Naive thymus-derived CD4-positive, alpha-beta T cell (primary cell): ENCODE results near the gene BRCA2. TPM values are rescaled to one million over a fixed set of nuclear protein-coding genes. Genes with fewer than 3 reads are reported as not detected.
"Not testable (repeated sequence)": the region's sequence is repeated elsewhere in the genome, so short reads cannot be mapped to it uniquely, and the experiment has no call there.

ENCODE experiments used
- ATAC-seq: fragments of 150-1000 bp; cut with Tn5 transposase; 2 replicates; pipeline ENCODE4 v1.10.0; 2021; ENCODE audit warnings: mild to moderate bottlenecking, moderate library complexity
- CTCF ChIA-PET: fragments of 350-600 bp; sonication (Branson Sonifier 250); formaldehyde crosslinking; loops from one replicate; lab custom pipeline; 2021; ENCODE audit warnings: antibody characterized with exemption; lab: Charles Lee
- POLR2A ChIA-PET: fragments of 350-600 bp; sonication (Branson Sonifier 250); formaldehyde crosslinking; loops from one replicate; lab custom pipeline; 2021; ENCODE audit warnings: antibody characterized with exemption, inconsistent platforms; lab: Charles Lee
- DNase-seq, 9 donors: peaks; one replicate each; pipeline versions ENCODE4 v3.0.0 to v3.0.0-alpha.2; 2020 to 2022; ENCODE audit warnings: mixed read lengths in 1 of 9
- H3K27ac ChIP-seq: one replicate; pipeline ENCODE4 v1.7.0; 2013; ENCODE audit warnings: mild to moderate bottlenecking, low read depth, low read length, moderate library complexity
- H3K27me3 ChIP-seq, 2 donors: one replicate each; pipeline ENCODE4 v1.7.0; 2013; ENCODE audit warnings: low read length in 2 of 2, mild to moderate bottlenecking in 2 of 2, moderate library complexity in 2 of 2; ENCODE audit not compliant: control insufficient read depth in 2 of 2, insufficient read depth in 2 of 2
- H3K36me3 ChIP-seq, 3 experiments: 1 replicate in 2 of 3; 2 replicates in 1 of 3; pipeline ENCODE4 v1.7.0; 2013; ENCODE audit warnings: low read length in 3 of 3, mild to moderate bottlenecking in 3 of 3, moderate library complexity in 1 of 3; ENCODE audit not compliant: insufficient read depth in 3 of 3, control insufficient read depth in 2 of 3
- H3K4me1 ChIP-seq, 2 donors: one replicate each; pipeline ENCODE4 v1.7.0; 2013; ENCODE audit warnings: low read length in 2 of 2, mild to moderate bottlenecking in 2 of 2, moderate library complexity in 1 of 2; ENCODE audit not compliant: control insufficient read depth in 2 of 2, insufficient read depth in 2 of 2
- H3K4me3 ChIP-seq: 2 replicates; pipeline ENCODE4 v1.7.0; 2013; ENCODE audit warnings: mild to moderate bottlenecking, low read length
- H3K9me3 ChIP-seq, 3 experiments: 1 replicate in 2 of 3; 2 replicates in 1 of 3; pipeline ENCODE4 v1.7.0; 2013; ENCODE audit warnings: low read length in 3 of 3; ENCODE audit not compliant: control insufficient read depth in 2 of 3
- H3K27ac Mint-ChIP-seq, 9 donors: one replicate each; pipeline ENCODE4 v1.8.0; 2020 to 2022; ENCODE audit warnings: mixed read lengths in 9 of 9, mild to moderate bottlenecking in 8 of 9, moderate library complexity in 5 of 9, inconsistent platforms in 2 of 9
- H3K27me3 Mint-ChIP-seq, 5 donors: one replicate each; pipeline ENCODE4 v1.8.0; 2021 to 2022; ENCODE audit warnings: mixed read lengths in 5 of 5, mild to moderate bottlenecking in 1 of 5
- H3K36me3 Mint-ChIP-seq, 5 donors: one replicate each; pipeline ENCODE4 v1.8.0; 2020 to 2022; ENCODE audit warnings: mixed read lengths in 5 of 5, mild to moderate bottlenecking in 3 of 5, inconsistent platforms in 1 of 5
- H3K4me1 Mint-ChIP-seq, 7 donors: one replicate each; pipeline ENCODE4 v1.8.0; 2020 to 2022; ENCODE audit warnings: mixed read lengths in 7 of 7, mild to moderate bottlenecking in 3 of 7, inconsistent platforms in 1 of 7
- H3K4me3 Mint-ChIP-seq, 10 donors: one replicate each; pipeline ENCODE4 v1.8.0; 2020 to 2022; ENCODE audit warnings: mild to moderate bottlenecking in 10 of 10, mixed read lengths in 10 of 10, moderate library complexity in 6 of 10, inconsistent platforms in 2 of 10
- H3K9me3 Mint-ChIP-seq, 11 donors: one replicate each; pipeline ENCODE4 v1.8.0; 2020 to 2022; ENCODE audit warnings: mixed read lengths in 11 of 11, mild to moderate bottlenecking in 4 of 11, inconsistent platforms in 1 of 11, moderate library complexity in 1 of 11
- intact Hi-C, 2 donors: fragments of 100-400 bp; cut with micrococcal nuclease; formaldehyde crosslinking; loops; one replicate each; pipeline ENCODE4 v1.15.1; 2023
- polyA plus RNA-seq, 2 donors: library from polyadenylated mRNA; unstranded; fragments of 300-500 nt; fragmentation: Illumina TruSeq; gene quantifications; one replicate each; pipeline ENCODE4 v1.2.3, GENCODE V29; 2021
- total RNA-seq, 6 experiments: library from RNA in 5 of 6; stranded (reverse) in 5 of 6; gene quantifications; 1 replicate in 5 of 6; 2 replicates in 1 of 6; pipeline ENCODE4 v1.2.3 and lab custom pipeline; 2021 to 2026

Gene BRCA2
- total and polyA plus RNA-seq, 7 experiments from 2014 or later, result 1.1 to 19.9 (median 3.3) TPM

GRCh38 chr13:32340914-32341313 is 25.6 kb downstream of the BRCA2 start:
- peaks cover 0 to 46% (median 9%) of the 10 kb centered on the region in 11 donors for H3K9me3 Mint-ChIP-seq
- H3K27me3 Mint-ChIP-seq, result no peaks in the 10 kb centered on the region
- peaks cover 0 to 41% (median 23%) of the 10 kb centered on the region in 5 donors for H3K36me3 Mint-ChIP-seq
- ATAC-seq (no peak), DNase-seq (no peak)
- H3K4me1 Mint-ChIP-seq, result no peaks in the 10 kb centered on the region
- H3K4me3 Mint-ChIP-seq, result no peak overlapping the region
- Histone ChIP-seq H3K27ac (no peak overlapping the region), H3K36me3 (no peaks in the 10 kb centered on the region), H3K9me3 (no peaks in the 10 kb centered on the region), H3K27me3 (no peaks in the 10 kb centered on the region), H3K4me1 (no peaks in the 10 kb centered on the region), H3K4me3 (no peak overlapping the region)
- CTCF ChIA-PET, result no interaction called here
- intact Hi-C loops, result no loop called here
- H3K27ac Mint-ChIP-seq, result no peak overlapping the region
- POLR2A ChIA-PET, result no interaction called here

DNA sequence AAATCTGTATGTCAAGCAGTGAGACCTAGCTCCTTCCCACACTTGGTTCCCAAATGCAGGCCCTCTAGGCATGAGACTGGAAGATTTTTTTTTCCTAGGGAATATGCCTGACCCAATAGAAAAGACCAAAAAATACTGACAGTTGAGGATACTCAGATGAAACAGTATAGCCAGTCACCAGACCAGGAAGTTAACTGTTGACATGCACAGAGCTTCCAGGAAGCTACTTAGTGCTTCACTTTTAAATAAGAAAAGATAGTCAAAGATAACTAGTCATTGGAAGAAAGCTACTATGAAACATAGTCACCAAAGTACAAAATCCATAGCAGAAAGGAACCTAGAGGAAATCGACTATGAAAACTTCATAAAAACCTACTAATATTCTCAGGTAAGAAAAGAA is 32.3 kb downstream of the BRCA2 start:
- intact Hi-C loops, result no loop called here
- Histone ChIP-seq H3K4me1 (no peaks in the 10 kb centered on the region), H3K36me3 (no peaks in the 10 kb centered on the region), H3K9me3 (no peaks in the 10 kb centered on the region), H3K4me3 (no peak overlapping the region), H3K27ac (no peak overlapping the region), H3K27me3 (no peaks in the 10 kb centered on the region)
- CTCF ChIA-PET, result interaction anchor here (0.7 kb wide), 1 partner anchor 51 kb away, joined by 3 read pairs; no protein-coding TSS in a partner anchor
- Mint-ChIP-seq H3K4me1 (peaks cover 0 to 22% (median 0%) of the 10 kb centered on the region in 7 donors), H3K4me3 (peak overlapping the region in 1 of 10 donors; percentile 31), H3K27me3 (no peaks in the 10 kb centered on the region), H3K9me3 (no peaks in the 10 kb centered on the region), H3K27ac (peak overlapping the region in 1 of 9 donors; percentile 85), H3K36me3 (peaks cover 0 to 31% (median 9%) of the 10 kb centered on the region in 5 donors)
- POLR2A ChIA-PET, result no interaction called here
- ATAC-seq (no peak), DNase-seq (no peak)

GRCh38 chr13:32350839-32351441 is 35.6 kb downstream of the BRCA2 start:
- H3K9me3 ChIP-seq, POLR2A ChIA-PET, H3K27me3 Mint-ChIP-seq, CTCF ChIA-PET, H3K27me3 ChIP-seq, H3K27ac ChIP-seq, ATAC-seq, H3K36me3 ChIP-seq, H3K4me3 ChIP-seq, H3K4me1 ChIP-seq, H3K9me3 Mint-ChIP-seq, H3K4me3 Mint-ChIP-seq, DNase-seq: not testable (repeated sequence)
- H3K4me1 Mint-ChIP-seq, result peaks cover 0 to 22% (median 0%) of the 10 kb centered on the region in 7 donors
- H3K36me3 Mint-ChIP-seq, result peaks cover 0 to 34% (median 9%) of the 10 kb centered on the region in 5 donors
- intact Hi-C loops, result loop anchor here in 1 of 2 donors (5.0 kb wide), 1 partner anchor 34 kb away; the partner anchor contains the start of genes BRCA2 and ZAR1L
- peak overlapping the region in 1 of 9 donors; percentile 9 for H3K27ac Mint-ChIP-seq

DNA sequence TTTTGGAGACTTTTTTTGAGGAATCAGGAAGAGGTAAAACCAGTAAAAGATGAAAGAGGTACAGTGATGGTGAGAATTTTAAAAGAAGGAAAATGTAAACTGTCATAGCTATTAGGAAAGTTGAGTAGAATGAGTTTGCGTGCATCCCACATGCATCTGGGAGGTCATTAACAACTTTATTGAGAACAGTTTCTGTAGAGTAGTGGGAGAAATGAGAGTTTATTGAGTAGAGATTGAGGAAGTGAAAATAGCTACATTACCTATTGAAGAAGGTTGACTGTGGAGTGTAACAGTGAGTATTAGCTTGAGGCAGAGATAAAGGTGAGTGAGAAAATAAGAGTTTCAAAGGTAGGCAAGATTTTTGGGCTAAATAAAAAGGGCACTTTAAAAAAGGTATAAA is 38.7 kb downstream of the BRCA2 start:
- ChIA-PET POLR2A (no interaction called here), CTCF (no interaction called here)
- Histone ChIP-seq H3K9me3 (no peaks in the 10 kb centered on the region), H3K36me3 (no peaks in the 10 kb centered on the region), H3K4me3 (no peak overlapping the region), H3K4me1 (no peaks in the 10 kb centered on the region), H3K27me3 (no peaks in the 10 kb centered on the region), H3K27ac (no peak overlapping the region)
- H3K27me3 Mint-ChIP-seq, result no peaks in the 10 kb centered on the region
- peaks cover 0 to 27% (median 8%) of the 10 kb centered on the region in 5 donors for H3K36me3 Mint-ChIP-seq
- no peak for DNase-seq
- no peak overlapping the region for H3K4me3 Mint-ChIP-seq
- ATAC-seq, result no peak
- H3K4me1 Mint-ChIP-seq, result peaks cover 0 to 9% (median 0%) of the 10 kb centered on the region in 7 donors
- intact Hi-C loops, result loop anchor here in 1 of 2 donors (5.0 kb wide), 1 partner anchor 37 kb away; the partner anchor contains the start of genes BRCA2 and ZAR1L
- H3K9me3 Mint-ChIP-seq, result no peaks in the 10 kb centered on the region
- H3K27ac Mint-ChIP-seq, result no peak overlapping the region

DNA sequence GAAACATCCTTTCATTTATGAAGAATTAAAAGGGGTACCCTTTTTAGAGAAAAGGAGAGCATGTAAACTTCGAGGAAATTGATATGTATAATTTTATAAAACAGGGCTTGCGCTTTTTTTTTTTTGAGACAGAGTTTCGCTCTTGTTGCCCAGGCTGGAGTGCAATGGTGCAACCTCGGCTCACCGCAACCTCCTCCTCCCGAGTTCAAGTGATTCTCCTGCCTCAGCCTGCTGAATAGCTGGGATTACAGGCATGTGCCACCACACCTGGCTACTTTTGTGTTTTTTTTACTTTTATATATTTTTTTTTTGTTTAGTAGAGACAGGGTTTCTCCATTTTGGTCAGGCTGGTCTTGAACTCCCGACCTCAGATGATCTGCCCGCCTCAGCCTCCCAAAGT is 40.6 kb downstream of the BRCA2 start:
- H3K27ac ChIP-seq, intact Hi-C loops, H3K27ac Mint-ChIP-seq, CTCF ChIA-PET, H3K4me3 Mint-ChIP-seq, H3K27me3 Mint-ChIP-seq, H3K4me1 Mint-ChIP-seq, H3K9me3 ChIP-seq, H3K4me1 ChIP-seq, H3K4me3 ChIP-seq, H3K36me3 ChIP-seq, H3K27me3 ChIP-seq, POLR2A ChIA-PET, DNase-seq, ATAC-seq, H3K9me3 Mint-ChIP-seq: not testable (repeated sequence)
- H3K36me3 Mint-ChIP-seq, result peaks cover 0 to 22% (median 4%) of the 10 kb centered on the region in 5 donors

DNA sequence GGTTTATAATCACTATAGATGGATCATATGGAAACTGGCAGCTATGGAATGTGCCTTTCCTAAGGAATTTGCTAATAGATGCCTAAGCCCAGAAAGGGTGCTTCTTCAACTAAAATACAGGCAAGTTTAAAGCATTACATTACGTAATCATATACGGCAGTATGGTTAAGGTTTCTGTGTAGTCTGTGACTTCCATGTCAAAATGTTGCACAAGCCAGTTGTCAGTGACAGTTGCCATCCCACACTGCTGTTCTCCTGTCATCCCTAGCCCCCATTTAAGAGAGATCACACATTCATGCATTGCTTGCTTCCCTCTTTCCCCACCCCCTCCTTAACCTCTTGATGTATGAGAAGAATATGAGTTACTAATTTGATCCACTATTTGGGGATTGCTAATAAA is 47.3 kb downstream of the BRCA2 start:
- Histone ChIP-seq H3K9me3 (no peaks in the 10 kb centered on the region), H3K36me3 (no peaks in the 10 kb centered on the region), H3K27me3 (no peaks in the 10 kb centered on the region), H3K27ac (no peak overlapping the region), H3K4me3 (no peak overlapping the region), H3K4me1 (no peaks in the 10 kb centered on the region)
- Mint-ChIP-seq H3K4me1 (peaks cover 0 to 4% (median 0%) of the 10 kb centered on the region in 7 donors), H3K9me3 (peaks cover 0 to 4% (median 0%) of the 10 kb centered on the region in 11 donors), H3K4me3 (no peak overlapping the region), H3K27me3 (no peaks in the 10 kb centered on the region), H3K27ac (no peak overlapping the region), H3K36me3 (peaks cover 0 to 22% (median 5%) of the 10 kb centered on the region in 5 donors)
- ATAC-seq (no peak), DNase-seq (no peak)
- ChIA-PET POLR2A (no interaction called here), CTCF (no interaction called here)
- intact Hi-C loops, result no loop called here

DNA sequence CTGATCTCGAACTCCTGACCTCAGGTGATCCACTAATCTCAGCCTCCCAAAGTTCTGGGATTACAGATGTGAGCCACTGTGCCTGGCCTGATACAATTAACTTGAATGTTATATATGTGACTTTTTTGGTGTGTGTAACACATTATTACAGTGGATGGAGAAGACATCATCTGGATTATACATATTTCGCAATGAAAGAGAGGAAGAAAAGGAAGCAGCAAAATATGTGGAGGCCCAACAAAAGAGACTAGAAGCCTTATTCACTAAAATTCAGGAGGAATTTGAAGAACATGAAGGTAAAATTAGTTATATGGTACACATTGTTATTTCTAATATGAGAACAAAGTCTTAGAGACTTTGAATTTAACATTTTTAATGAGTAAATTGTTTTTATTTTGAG is 55.5 kb downstream of the BRCA2 start:
- ATAC-seq, result no peak
- Mint-ChIP-seq H3K4me1 (no peaks in the 10 kb centered on the region), H3K9me3 (peaks cover 0 to 10% (median under 1%) of the 10 kb centered on the region in 11 donors), H3K4me3 (no peak overlapping the region), H3K27ac (no peak overlapping the region), H3K27me3 (no peaks in the 10 kb centered on the region), H3K36me3 (peaks cover 12 to 42% (median 20%) of the 10 kb centered on the region in 5 donors)
- POLR2A ChIA-PET, result no interaction called here
- DNase-seq, result no peak
- intact Hi-C loops, result no loop called here
- Histone ChIP-seq H3K4me1 (no peaks in the 10 kb centered on the region), H3K4me3 (no peak overlapping the region), H3K9me3 (no peaks in the 10 kb centered on the region), H3K27me3 (no peaks in the 10 kb centered on the region), H3K27ac (no peak overlapping the region), H3K36me3 (no peaks in the 10 kb centered on the region)
- CTCF ChIA-PET, result no interaction called here
